GM23248 (cell line): Measurements from ENCODE around the gene ARHGAP44.

Experiments
- EZH2 ChIP-seq: fragments of 200-600 bp; sonication (generic); IDR thresholded peaks from 2 replicates; pipeline ENCODE4 v1.6.1; 2018; ENCODE audit warnings: antibody characterized with exemption, mild to moderate bottlenecking; ENCODE audit not compliant: insufficient read depth, poor library complexity, severe bottlenecking
- EZH2phosphoT487 ChIP-seq: fragments of 200-600 bp; sonication (generic); IDR thresholded peaks from 2 replicates; pipeline ENCODE4 v1.6.1; 2018; ENCODE audit warnings: antibody characterized with exemption, moderate library complexity, mild to moderate bottlenecking, low read depth; ENCODE audit not compliant: insufficient read depth

GRCh38 chr17:12900474-12900873 lies 111.2 kb downstream of the ARHGAP44 start:
- no peak for TF ChIP-seq EZH2
- TF ChIP-seq EZH2phosphoT487 = no peak
